MV-4-11 (cell line): ENCODE data around the gene PYY.

Source experiments
- DNase-seq: peaks from one replicate; lab custom pipeline; 2025; lab: John Stamatoyannopoulos, UW

The PYY gene

DNA sequence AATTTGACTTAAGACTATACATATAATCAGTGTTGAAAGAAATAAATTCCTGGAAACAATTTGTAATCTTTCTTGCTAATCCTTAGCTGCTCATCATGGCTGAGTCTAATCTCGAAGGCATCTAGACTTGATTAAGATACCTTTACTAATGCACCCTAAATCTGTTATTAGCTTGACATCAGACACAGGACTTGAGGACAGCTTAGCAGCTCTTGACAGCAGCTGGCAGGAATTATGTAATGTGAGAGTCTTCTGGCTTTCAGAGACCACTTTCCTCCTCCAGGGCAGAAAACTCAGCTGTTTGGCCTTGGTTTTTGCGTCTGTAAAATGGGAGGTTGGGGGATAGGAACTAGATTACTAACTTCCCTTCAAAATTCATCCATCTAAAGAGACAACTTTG, 39.3 kb downstream of the PYY start:
- no peak for DNase-seq

DNA sequence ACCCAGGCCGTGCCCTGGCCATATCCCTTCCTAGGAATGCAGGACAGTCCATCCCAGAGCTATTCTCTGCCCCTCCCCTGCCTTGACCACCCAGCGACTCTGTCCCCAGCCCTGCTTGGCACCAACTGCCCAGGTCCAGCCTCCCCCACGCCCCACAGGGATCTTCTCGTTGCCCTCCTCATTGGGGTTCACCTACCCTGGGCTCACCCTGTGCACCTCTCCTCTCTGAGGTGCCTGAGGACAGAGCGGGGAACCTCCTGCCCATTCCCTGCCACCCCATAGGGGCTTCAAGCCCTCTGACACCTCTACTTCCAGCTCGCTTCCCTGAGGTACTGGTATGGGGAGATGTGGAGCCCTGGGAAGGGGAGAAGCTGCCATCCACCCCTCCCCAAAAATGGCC, 40.2 kb downstream of the PYY start:
- no peak for DNase-seq

DNA sequence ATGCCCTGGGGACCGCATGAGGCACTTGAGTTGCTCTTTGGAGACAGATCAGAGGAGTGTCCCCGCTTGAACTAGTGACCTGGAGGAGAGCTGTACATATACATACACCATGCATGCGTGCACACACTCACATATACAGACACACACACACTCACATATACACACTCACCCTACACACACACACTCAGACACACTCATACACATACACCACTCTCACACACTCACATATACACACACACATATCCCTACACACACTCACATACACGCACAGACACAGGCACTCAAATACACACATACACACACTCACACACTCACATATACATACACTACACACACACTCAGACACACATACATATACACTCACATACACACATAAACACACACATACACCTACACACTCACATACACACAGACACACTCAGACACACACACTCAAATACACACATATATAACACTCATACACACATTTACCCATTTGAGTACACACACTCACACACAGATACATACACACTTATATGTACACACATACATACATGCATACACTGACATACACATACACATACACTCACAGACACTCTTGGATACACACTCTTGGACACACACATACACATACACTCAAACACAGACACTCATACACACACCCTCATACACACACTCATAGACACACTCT, 41.0 kb downstream of the PYY start:
- DNase-seq = no peak

DNA sequence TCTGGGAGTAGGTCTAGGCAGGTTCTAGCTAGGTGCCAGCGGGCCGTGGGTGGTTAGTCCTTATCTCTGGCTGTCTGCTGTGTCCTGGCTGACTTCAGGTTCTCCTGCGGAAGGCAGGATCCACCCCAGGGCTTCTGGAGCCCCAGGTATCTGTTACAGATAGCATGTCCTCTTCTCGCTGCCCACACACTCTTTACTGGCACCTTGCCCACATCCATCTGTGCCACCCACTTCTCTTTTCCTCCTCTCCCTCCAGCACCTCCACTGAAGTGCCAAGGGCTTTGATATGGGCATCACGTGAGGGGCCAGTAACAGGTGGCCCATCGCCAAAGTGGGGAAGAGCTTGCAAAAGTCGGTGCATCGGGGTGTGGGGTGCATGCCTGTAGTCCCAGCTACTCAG, 41.8 kb downstream of the PYY start:
- DNase-seq = no peak

DNA sequence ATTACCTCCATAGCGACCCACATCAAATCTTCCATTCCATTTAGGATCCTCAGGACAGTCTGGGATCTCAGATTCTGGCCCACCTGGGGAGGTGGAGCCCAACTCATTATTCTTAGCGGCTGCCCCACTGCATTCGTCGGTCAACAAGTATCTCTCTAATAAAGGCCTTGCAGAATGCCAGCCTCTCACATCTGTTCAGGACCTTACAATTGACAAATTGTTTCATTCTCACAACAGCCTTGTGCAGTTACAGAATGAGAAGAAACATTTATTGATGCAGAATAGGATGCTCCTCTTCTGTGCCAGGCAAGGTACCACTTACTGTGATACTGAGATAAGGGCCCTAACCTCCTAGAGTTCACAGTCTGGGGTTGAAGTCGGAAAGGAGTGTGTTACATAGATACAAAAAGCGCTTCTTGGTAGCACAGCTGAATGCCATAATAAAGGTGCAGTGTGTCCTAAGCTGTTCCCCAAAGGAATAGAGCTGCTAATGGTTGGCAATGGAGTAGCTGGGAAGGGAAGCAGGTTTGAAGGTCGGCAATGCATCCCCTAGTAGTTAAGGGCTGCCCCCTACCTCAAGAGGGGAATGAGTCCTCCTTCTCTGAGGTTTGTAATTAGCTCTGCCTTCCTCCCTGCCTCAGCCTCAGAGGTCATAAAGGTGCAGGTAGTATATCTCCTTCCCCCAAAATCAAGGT, 44.1 kb downstream of the PYY start:
- DNase-seq = no peak

DNA sequence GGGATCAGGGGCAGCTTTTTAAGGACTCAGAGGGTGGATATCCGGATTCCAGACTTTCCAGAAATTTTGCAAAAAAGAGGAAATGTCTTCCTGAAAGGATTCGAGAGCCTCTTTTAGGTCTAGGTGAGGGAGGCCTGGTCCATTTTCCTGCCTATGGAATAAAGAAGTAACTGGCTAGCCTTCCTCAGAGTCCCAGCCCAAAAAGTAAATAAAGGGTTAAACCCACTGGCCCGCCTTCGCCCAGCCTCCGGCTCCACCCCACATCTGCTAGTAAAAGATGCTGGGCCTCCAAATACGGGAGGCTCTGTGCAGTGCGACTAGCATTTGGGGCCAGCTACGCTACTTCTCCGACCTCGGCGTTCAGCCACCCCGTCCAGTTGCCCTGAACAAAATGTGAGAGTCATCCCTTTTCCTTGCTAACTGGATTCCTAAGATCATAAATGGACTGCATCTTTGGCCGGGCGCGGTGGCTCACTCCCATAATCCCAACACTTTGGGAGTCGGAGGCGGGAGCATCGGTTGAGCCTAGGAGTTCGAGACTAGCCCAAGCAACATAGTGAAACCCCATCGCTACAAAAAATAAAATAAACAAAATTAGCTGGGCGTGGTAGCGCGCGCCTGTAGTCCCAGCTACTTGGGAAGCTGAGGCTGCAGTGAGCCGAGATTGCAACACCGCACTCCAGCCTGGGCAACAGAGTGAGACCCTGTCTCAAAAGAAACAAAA, 45.6 kb downstream of the PYY start:
- DNase-seq = peak; percentile 16

DNA sequence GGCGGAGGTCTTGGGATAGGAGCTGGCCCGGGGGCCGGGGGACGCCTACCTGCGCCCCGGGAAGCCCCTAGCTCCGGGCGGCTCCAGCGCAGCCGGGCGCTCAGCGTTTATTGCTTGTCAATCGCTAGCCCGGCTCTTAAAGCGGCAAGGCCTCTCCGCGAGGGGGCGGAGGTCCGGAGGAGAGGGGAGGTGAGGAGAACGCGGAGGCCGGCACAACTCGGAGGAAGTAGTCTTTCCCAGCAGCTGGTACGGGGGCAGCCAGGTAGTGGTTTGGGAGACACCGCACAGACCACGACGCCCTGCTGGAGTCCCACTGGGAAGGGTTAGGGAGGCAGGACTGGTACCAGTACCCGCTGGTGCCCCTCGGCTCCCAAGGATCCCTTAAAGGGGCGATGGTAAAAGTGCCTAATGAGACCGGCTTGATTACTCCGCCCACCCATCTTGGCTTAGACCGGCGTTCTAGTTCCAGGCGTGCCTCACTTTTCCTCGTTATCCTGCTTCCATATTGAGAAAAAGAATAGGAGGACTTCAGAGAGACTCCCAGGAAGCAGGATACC, 46.2 kb downstream of the PYY start, which contains the start of gene MPP2:
MPP2 (minus strand) TSS at position 112 of the 557 bp plus-strand sequence. CDS start 3,076 bp downstream, outside the sequence.
- peak; percentile 17 for DNase-seq

DNA sequence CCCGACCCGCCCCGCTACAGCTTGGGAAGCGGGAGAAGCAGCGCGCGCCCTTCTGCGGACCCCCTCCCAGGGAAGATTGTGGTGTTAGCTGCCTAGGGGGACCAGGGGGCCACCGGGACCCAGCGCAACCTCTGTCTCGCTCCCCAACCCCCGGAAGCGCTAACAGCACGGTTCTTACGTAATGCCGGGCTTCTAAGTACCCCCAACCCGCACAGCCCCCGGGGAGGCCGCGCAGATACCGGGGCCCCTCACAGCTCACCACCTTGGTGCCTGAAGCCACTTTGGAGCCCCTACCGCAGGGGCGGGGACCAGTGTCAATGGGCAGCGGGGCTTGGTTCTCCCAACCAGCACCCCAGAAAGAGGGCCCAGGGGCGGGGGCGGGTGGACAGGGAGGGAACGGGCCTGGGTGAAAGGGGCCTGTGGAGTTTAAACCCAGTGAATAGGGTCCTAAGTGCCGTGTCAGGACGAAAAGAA, 46.8 kb downstream of the PYY start:
- DNase-seq = no peak

DNA sequence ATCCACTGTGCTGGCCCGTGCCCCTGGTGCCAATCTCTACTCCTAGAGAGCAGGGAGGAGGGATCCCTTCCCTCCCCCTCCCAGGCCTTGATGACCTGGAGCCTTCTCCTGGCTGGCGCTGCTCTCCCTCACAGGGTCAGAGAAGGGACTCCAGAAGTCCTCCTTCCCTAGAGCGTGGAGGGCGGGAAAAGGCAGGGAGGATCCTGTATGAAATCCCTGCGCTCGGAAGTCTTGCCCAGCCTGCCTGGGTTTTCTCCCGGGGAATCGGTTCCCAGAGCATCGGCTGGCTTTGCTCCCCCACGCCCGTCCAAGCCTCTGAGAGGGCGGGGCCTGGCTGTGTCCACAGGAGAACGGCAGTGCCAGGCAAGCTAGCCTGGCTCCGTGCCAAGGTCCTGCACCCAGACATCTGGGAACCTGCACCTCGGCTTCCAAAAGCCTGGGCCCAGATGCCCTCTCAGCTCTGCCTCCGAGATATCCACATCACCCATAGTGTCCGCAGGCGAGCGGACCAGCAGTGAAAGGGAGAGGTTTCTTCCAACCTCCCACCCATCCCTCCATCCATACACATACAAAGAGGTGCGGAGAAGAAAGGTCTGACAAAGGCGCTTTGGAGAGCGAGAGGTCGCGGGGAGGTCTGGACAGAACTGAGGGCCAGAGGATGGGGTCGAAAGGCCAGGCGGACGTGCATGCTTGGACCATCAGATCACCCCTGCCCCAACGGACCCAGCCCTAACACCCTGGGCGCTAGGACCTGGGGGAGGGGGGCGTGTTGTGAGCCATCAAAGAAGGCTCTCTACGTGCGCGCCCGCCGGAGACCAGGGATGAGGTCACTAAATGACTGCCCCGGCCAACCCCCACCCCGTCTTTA, 47.5 kb downstream of the PYY start:
- DNase-seq = no peak

DNA sequence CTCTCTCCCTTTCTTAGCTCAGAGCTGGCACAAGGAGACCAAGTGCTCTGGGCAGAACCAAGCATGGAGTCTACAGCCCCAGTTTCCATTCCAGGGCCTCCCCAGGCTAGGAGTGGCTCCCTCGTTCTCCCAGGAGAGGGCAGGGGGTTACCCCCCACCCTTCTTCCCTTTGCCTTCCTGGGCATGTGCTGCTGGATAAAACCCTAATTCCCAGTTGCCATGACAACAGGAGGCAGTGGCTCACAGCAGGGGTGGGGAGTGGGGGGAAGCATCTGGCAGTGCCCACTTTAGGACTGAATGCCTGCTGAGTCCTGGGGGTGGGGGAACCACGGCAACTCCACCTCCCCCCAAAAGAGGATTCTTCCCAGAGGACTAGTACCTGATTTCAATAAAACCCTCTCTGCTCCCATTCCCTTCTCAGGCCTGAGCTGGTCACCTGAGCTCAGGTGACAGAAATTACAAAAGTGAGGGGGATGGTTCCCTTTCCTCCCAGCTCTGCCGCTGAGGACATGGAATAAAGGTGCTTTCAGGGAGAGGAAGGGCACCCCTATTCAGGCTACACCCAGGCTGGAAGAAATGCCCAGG, 48.2 kb downstream of the PYY start:
- DNase-seq = no peak
